Measurements from ENCODE around the gene ZNRF3.

Gene ZNRF3

DNA sequence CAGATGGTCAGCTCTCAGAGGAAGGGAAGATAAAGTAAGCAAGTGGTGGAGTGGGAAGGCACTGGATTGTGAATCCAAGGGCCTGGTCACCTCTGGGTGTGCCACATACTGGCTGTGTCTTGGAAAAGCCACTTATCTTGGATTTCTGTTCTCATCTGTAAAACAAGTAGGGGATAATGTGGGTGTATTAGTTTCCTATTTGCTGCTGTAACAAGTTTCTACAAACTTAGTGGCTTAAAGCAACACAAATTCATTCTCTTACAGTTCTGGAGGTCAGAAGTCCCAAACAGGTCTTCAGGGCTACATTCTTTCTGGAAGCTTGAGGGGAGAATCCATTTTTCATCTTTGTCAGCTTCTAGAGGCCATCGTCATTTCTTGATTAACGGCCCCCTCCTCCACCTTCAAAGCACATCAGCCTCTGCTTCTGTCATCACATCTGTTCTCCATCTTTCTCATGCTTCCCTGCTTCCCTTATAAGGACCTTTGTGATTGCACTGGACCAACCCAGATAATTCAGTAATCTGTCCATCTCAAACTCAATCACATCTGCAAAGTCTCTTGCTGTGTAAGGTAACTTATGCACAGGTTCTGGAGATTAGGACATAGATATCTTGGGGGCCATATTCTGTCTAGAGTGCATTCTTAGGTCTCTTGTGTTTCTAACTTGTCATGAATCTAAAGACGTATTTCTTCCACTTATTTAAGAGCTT lies 102.4 kb downstream of the ZNRF3 start:
- TF ChIP-seq, protein P1, sequence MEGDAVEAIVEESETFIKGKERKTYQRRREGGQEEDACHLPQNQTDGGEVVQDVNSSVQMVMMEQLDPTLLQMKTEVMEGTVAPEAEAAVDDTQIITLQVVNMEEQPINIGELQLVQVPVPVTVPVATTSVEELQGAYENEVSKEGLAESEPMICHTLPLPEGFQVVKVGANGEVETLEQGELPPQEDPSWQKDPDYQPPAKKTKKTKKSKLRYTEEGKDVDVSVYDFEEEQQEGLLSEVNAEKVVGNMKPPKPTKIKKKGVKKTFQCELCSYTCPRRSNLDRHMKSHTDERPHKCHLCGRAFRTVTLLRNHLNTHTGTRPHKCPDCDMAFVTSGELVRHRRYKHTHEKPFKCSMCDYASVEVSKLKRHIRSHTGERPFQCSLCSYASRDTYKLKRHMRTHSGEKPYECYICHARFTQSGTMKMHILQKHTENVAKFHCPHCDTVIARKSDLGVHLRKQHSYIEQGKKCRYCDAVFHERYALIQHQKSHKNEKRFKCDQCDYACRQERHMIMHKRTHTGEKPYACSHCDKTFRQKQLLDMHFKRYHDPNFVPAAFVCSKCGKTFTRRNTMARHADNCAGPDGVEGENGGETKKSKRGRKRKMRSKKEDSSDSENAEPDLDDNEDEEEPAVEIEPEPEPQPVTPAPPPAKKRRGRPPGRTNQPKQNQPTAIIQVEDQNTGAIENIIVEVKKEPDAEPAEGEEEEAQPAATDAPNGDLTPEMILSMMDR (IDR thresholded peaks at IDR 0.05), result no peak
- no peak overlapping the region for H3K27ac ChIP-seq

DNA sequence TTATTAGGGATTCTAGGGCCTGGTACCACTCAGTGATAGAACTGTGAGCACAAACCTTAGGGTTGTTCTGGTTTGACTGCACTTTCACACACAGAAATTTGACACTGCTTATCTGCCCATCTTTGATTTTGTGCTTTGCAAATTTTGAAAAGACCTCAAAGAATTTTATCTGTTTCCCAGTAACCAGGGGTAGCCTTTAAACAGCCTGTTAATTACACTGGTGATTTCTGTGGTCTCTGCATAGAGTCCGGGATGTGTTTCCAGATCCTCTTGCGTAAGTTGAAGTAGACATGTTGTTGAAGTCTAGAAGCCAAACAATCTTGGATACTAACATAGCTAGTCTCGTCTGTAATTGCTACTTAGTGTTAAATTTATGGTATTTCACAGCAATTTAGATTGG lies 103.0 kb downstream of the ZNRF3 start:
- TF ChIP-seq, protein P1 (IDR thresholded peaks at IDR 0.05), result no peak
- no peak for TF ChIP-seq ZFX (IDR thresholded peaks at IDR 0.05; ENCODE audit: borderline replicate concordance)
- no peak overlapping the region for H3K27ac ChIP-seq

DNA sequence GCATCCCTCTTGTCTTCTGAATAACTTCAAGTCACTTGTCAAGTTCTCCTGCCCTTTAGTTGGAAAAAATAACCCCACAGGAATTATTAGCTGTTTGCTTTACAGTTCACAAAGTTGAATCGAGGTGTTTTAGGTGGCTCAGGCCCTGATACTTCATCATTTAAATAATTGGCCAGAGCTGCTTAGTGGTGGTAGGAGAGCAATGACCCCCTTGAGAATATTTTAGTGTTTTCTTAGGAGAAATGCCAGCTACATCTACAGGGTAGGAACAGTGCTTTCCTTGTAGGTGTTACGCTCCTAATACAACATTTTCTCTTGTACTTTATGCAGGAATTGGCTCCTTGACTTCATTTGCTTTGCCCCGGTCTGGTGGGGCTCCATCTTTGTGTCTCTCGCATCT lies 105.1 kb downstream of the ZNRF3 start:
- TF ChIP-seq, protein P1 (IDR thresholded peaks at IDR 0.05), result no peak
- no peak for TF ChIP-seq ZFX (IDR thresholded peaks at IDR 0.05; ENCODE audit: borderline replicate concordance)
- H3K27ac ChIP-seq, result no peak overlapping the region

DNA sequence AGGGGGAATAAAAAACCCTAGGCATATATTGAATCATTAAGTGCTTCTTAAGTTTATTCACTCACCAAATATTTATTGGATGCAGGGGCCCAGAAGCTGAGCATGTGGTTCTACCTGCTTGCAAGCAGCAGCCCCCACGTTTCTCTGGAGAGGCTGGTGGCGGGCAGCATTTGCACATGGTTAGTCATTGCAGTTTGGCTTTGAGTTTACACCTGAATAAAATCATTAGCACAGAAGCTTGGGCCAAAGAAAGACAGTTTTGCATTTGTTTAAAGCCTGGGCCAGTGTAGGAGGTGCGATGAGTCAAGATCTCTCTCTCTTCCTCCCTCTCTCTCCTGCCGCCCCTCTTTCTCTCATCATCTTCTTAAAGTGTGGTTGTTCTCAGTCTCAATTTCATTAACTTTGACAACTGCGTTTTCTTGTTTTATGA lies 105.7 kb downstream of the ZNRF3 start:
- no peak overlapping the region for H3K27ac ChIP-seq
- no peak for TF ChIP-seq ZFX (IDR thresholded peaks at IDR 0.05; ENCODE audit: borderline replicate concordance)
- TF ChIP-seq, protein P1 (IDR thresholded peaks at IDR 0.05), result no peak

DNA sequence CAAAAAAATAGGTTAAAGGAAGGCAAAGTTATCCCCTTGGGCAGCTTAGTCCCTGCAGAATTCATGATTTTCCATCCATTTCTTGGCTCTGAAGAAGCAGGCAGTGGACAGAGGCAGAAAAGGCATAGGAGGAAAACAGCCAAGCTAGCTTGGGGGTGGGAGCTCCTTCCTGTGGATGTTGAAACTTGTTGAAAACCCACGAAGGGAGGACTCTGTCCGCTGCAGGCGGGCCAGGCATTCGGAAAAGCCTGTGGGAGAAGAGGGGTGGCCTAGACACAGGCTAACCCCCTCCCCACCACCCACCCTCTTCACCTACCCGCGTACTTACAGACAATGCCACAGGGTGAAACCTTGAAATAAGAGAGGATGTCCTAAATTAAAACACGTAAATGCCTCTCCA lies 106.1 kb downstream of the ZNRF3 start:
- H3K27ac ChIP-seq, result no peak overlapping the region
- TF ChIP-seq, protein P1 (IDR thresholded peaks at IDR 0.05), result no peak
- TF ChIP-seq ZFX (IDR thresholded peaks at IDR 0.05; ENCODE audit: borderline replicate concordance), result no peak

DNA sequence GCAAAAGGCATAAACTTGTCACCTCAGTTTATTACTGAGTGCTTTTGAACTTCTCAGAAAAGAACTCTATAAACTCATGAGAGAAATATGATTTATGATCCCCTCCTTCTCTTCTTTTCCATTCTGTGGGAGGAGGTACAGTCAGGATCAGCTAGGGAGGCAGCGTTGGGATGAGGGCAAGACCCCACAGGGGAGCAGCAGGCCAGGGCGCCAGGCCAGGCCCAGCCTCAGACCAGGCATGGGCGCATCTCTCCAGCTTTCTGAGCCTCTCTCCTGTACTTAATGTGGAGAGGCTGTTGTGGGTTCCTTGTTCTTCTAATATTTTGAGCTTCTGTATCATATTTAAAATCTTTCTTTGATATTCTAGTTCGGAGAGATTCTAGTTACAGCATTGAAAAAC lies 106.5 kb downstream of the ZNRF3 start:
- H3K27ac ChIP-seq, result no peak overlapping the region
- TF ChIP-seq, protein P1 (IDR thresholded peaks at IDR 0.05), result no peak
- TF ChIP-seq ZFX (IDR thresholded peaks at IDR 0.05; ENCODE audit: borderline replicate concordance), result no peak

DNA sequence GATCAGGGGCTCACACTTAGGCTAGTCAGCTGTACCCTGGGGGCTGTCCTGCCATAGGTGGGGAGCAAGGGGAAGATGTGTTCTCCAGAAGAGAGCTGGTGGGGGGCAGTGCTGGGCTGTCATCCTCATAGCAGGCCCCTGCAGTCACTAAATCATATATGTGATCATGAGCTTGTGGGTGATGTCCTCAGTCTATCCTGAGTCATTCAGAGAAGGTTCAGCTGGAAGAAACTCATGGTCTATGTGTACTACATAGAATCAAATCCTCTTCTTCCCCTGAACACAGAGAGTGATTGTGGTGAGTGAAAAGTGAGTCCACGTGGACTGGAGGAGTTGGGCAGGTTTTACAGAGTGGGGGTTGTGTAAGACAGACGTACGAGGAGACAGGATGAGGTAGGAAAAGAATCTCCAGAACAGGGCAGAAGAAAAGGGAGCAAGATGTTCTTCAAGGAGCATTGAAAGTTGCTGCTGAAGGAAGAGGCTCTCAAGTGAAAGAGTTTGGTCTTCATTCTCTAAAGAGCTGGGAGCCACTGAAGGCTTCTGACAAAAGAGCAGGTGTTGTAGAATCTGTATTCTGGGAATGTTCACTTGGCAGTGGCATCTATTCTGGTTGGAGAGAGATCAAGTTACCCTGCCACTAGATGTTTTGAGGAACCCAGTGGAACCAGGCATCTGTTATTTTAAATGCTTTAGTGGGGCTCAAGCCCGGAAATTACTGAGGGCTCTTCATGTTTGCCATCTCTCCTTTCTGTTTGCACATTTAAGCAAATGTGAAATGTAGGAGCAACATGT lies 109.4 kb downstream of the ZNRF3 start:
- no peak overlapping the region for H3K27ac ChIP-seq
- TF ChIP-seq, protein P1 (IDR thresholded peaks at IDR 0.05), result no peak
- no peak for TF ChIP-seq ZFX (IDR thresholded peaks at IDR 0.05; ENCODE audit: borderline replicate concordance)
